ENCODE results near the gene CDH4.

DNA sequence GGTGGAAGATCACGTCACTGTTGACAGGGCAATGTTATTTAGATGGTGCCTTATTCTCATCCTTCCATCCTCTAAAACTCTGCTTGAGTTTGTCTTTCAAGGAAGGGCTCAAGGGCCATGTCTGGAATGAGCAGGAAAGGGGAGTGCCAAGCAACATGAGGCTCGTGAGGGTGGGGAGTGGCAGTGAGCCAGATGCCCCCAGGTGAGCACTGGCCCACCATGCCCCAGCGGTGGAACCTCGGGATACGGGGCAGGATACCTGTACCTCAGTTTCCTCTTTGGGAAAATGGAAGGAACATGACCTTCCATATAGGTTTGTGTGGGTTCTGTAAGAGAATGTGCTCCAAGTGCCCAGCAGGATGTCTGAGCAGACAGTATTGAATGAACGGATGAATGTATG lies 476.3 kb downstream of the CDH4 start:
- no peak for TF ChIP-seq CTCF (IDR thresholded peaks at IDR 0.05)
- TF ChIP-seq POLR2AphosphoS5 (IDR thresholded peaks at IDR 0.05; ENCODE audit: low read depth, low read length): no peak
- TF ChIP-seq TCF7L2 (IDR thresholded peaks at IDR 0.05; ENCODE audit: low read depth, low read length): no peak
